Muscle of leg (tissue), 11 donors: Measurements from ENCODE around the gene C11orf24. TPM values are rescaled to one million over a fixed set of nuclear protein-coding genes. Genes with fewer than 3 reads are reported as not detected.
A peak's percentile ranks its signal among the peaks of the same experiment; 100 is the strongest.

ENCODE experiments used
- DNase-seq: peaks from one replicate; pipeline ENCODE4 v3.0.0; 2013
- H3K27ac ChIP-seq: one replicate; pipeline ENCODE4 v1.5.1; 2013; ENCODE audit warnings: mild to moderate bottlenecking, low read length, control low read depth
- H3K27me3 ChIP-seq: one replicate; pipeline ENCODE4 v1.6.1; 2013; ENCODE audit warnings: low read length; ENCODE audit not compliant: control insufficient read depth, insufficient read depth
- H3K36me3 ChIP-seq: one replicate; pipeline ENCODE4 v1.6.1; 2013; ENCODE audit warnings: low read length; ENCODE audit not compliant: control insufficient read depth, insufficient read depth
- H3K4me1 ChIP-seq: one replicate; pipeline ENCODE4 v1.6.1; 2013; ENCODE audit warnings: low read length; ENCODE audit not compliant: control insufficient read depth, insufficient read depth
- H3K4me3 ChIP-seq: one replicate; pipeline ENCODE4 v1.5.1; 2013; ENCODE audit warnings: low read length, control low read depth
- H3K9me3 ChIP-seq: replicated peaks from 2 replicates; pipeline ENCODE4 v1.6.1; 2013; ENCODE audit warnings: low read depth, low read length; ENCODE audit not compliant: control insufficient read depth
- WGBS: methylation state at CpG from one replicate; pipeline ENCODE4 v1.1.5; 2013; ENCODE audit warnings: missing lambda C conversion rate; ENCODE audit not compliant: insufficient coverage; 5-methylcytosine and 5-hydroxymethylcytosine counted together
- polyA plus RNA-seq, 8 donors: library from polyadenylated mRNA; unstranded; fragments of 120-200 nt; gene quantifications; one replicate each; pipeline versions ENCODE4 v1.2.1 to v1.2.3, GENCODE V29; 2013; ENCODE audit warnings: inconsistent platforms in 1 of 8, low replicate concordance in 1 of 8; ENCODE audit not compliant: insufficient read length in 8 of 8, insufficient read depth in 1 of 8
- total RNA-seq: library from RNA; stranded (reverse); fragments of 120-200 nt; gene quantifications from one replicate; pipeline ENCODE4 v1.2.4, GENCODE V29; 2013

C11orf24 gene
- total and polyA plus RNA-seq, 9 donors = 14.7 to 39.0 (median 28.2) TPM

DNA sequence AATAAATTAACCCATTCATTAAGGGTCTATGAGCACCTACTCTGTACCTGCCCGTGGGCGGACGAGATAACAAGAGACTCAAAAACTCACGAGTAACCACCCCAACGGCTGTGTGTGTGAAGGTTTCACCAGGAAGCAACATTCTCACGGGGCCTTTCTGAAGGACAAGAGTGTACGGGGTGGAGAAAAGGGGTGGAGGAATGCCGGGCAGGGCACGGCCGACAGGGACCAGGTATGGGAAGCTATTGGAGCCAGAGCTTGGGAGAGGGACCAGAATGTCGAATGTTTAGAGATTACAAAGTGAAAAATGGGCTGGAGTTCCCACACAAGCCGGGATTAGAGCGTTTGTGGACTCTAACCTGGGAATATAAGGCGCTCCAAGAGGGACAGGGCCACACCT is 60.2 kb downstream of the C11orf24 start:
- peaks cover 40% of the 10 kb centered on the region for H3K4me1 ChIP-seq

More for the DNA sequence above, 60.2 kb downstream of the C11orf24 start:
- Histone ChIP-seq H3K27me3 (peaks cover 3% of the 10 kb centered on the region), H3K36me3 (no peaks in the 10 kb centered on the region), H3K9me3 (no peaks in the 10 kb centered on the region), H3K27ac (no peak overlapping the region), H3K4me3 (peak overlapping the region; percentile 73)
- 12% methylated on average over 7 of the region's 14 CpGs for WGBS
- no peak for DNase-seq

Other genes with a start within 250 kb of the C11orf24 start
- 108 TPM for gene NDUFS8, start 241.3 kb downstream of the C11orf24 start, total RNA-seq
- 10 to 100 TPM; 67.1 to 91.2 (median 78.2) TPM for gene NDUFS8, start 241.3 kb downstream of the C11orf24 start, polyA plus RNA-seq
- gene TCIRG1, start 232.9 kb downstream of the C11orf24 start, total RNA-seq = 31.9 TPM
- gene TCIRG1, start 232.9 kb downstream of the C11orf24 start, polyA plus RNA-seq = 10 to 100 TPM; 21.8 to 35.2 (median 27.3) TPM
- gene CHKA, start 150.6 kb downstream of the C11orf24 start, total RNA-seq = 14.0 TPM
- 10 to 100 TPM in 5 of 8 donors, 1 to 10 TPM in 3; 9.6 to 25.7 (median 12.1) TPM for gene CHKA, start 150.6 kb downstream of the C11orf24 start, polyA plus RNA-seq
- 36.1 TPM for gene KMT5B, start 58.7 kb downstream of the C11orf24 start, total RNA-seq
- gene KMT5B, start 58.7 kb downstream of the C11orf24 start, polyA plus RNA-seq = 10 to 100 TPM; 29.6 to 42.5 (median 39.7) TPM
- gene LRP5, start 40.6 kb upstream of the C11orf24 start, total RNA-seq = 30.9 TPM
- 10 to 100 TPM; 45.3 to 70.0 (median 65.6) TPM for gene LRP5, start 40.6 kb upstream of the C11orf24 start, polyA plus RNA-seq
- gene PPP6R3, start 188.8 kb upstream of the C11orf24 start, total RNA-seq = 80.9 TPM
- gene PPP6R3, start 188.8 kb upstream of the C11orf24 start, polyA plus RNA-seq = 10 to 100 TPM; 44.3 to 62.3 (median 51.6) TPM